ENCODE data around the gene DNAAF1. TPM values are rescaled to one million over a fixed set of nuclear protein-coding genes. Genes with fewer than 3 reads are reported as not detected.

Gene DNAAF1
- total RNA-seq, 6 experiments from 2014 or later = not detected

DNA sequence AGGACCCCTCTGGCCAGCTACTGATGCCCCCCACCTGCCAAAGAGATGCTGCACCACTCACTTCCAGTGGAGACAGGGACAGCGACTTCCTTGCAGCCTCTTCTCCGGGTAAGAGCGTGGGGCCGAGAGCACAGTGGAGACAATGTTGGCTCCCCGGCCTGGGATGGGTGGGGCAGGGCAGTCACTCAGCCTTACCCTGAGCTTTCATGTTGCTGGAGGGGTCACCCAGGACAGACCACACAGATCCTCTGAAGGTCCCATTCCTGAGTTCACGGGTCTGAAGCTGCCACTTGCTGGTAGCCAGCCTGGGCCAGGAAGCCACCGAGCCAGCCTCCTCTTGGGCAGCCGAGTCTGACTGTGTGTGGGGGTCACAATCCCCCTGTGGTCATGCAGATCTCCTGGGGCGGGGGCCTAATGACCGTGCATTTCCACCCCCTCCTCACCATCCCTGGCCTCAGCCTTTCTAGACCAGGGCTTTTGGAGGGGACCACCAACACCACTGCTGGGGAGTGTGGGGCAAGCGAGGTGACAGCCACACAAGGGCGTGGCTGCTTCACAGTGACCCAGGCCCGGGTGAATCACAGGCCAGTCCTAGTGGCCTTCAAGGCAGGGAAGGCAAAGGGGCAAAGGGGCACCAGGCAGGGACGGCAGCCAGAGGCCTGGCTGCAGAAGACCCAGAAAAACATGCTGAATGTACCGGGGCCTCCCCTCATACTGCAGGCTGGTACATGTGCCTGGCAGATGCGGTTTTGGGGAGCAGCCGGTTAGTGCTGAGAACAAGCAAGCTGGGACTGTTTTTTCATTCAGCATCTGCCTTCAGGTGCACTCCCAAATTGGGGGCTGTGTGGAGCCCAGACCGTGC lies 31.3 kb downstream of the DNAAF1 start:
- H3K9me3 Mint-ChIP-seq = no peaks in the 10 kb centered on the region
- no peaks in the 10 kb centered on the region for H3K36me3 Mint-ChIP-seq (ENCODE audit: low read depth)
- H3K4me3 Mint-ChIP-seq = peak overlapping the region; percentile 9

DNA sequence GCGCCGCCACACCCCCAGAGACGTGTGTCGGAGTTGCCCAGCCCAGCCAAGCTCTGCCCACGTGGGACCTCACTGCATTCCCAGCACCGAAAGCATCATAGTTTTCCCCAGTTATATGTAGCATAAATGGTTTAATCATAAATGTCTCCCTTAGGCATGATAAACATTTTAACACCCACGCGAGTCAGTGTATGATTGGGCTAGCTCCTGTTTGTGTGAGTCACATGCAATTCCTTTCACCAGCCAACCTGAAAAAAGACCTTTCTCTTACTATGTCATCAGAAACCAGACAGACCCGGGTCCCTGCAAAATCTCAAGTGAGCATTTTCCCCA lies 32.6 kb downstream of the DNAAF1 start:
- Mint-ChIP-seq H3K27me3 (ENCODE audit: insufficient read depth) (peaks cover 2% of the 10 kb centered on the region), H3K27ac (peak overlapping the region; percentile 53), H3K9me3 (no peaks in the 10 kb centered on the region), H3K4me1 (ENCODE audit: low read depth) (peaks cover 38% of the 10 kb centered on the region), H3K36me3 (ENCODE audit: low read depth) (no peaks in the 10 kb centered on the region), H3K4me3 (peak overlapping the region; percentile 9; the same call in 1 of the 2 replicates)
- no peak for TF ChIP-seq CTCF (IDR thresholded peaks at IDR 0.05)
- DNase-seq = peak; percentile 36

More for the DNA sequence above, 31.3 kb downstream of the DNAAF1 start:
- no peak for TF ChIP-seq CTCF (IDR thresholded peaks at IDR 0.05)
- Mint-ChIP-seq H3K27me3 (ENCODE audit: insufficient read depth) (peaks cover 2% of the 10 kb centered on the region), H3K4me1 (ENCODE audit: low read depth) (peaks cover 38% of the 10 kb centered on the region), H3K27ac (peak overlapping the region; percentile 53)
- DNase-seq = no peak

GRCh38 chr16:84178146-84178765 lies 33.1 kb downstream of the DNAAF1 start:
- no peaks in the 10 kb centered on the region; the same call in 1 of the 2 replicates for H3K27me3 Mint-ChIP-seq (ENCODE audit: insufficient read depth)
- no peak for DNase-seq
- H3K36me3 Mint-ChIP-seq (ENCODE audit: low read depth) = peaks cover 5% of the 10 kb centered on the region; the same call in 1 of the 2 replicates
- H3K27ac Mint-ChIP-seq = peak overlapping the region; percentile 53
- no peaks in the 10 kb centered on the region for H3K9me3 Mint-ChIP-seq
- 0 out of 2 replicates have a peak overlapping the region, but pooled peaks have one; percentile 9 for H3K4me3 Mint-ChIP-seq
- TF ChIP-seq CTCF (IDR thresholded peaks at IDR 0.05) = no peak
- H3K4me1 Mint-ChIP-seq (ENCODE audit: low read depth) = peaks cover 38% of the 10 kb centered on the region

DNA sequence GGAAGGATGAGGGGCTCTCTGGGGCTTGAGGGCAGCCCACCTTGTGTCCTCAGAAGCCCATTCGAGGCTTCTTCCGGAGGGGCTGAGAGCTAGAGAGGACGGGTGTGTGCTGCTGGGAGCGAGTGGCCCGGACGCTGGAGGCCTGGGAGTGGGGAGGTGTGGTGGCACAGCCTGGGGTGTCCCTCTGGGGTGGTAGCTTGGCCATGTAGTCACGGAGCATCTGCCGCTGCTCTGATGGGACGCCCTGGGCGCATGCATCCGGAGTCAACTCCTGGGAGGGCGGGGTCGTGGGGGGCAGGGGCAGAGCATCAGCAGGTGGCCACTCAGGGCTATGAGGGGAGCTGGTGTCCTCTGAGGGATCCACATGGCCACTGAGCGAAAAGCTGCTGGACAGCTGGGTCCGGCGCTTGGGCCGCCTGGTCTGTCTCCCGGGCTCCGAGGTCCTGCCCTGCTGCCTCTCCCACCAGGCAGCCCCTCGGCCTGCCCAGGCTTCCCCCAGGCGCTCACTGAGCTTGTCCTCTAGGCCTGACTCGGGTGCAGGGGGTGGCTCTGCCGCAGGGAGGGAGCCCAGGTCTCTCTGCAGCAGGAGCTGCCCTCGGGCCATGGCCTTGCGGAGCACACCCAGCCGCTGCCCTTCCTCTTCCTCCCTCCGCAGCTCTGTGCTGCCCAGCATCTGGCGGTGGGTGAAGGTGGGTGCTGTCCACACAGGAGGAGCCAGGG lies 33.9 kb downstream of the DNAAF1 start:
- Mint-ChIP-seq H3K36me3 (ENCODE audit: low read depth) (peaks cover 7% of the 10 kb centered on the region; the same call in 1 of the 2 replicates), H3K4me3 (no peak overlapping the region), H3K9me3 (no peaks in the 10 kb centered on the region), H3K27ac (no peak overlapping the region), H3K4me1 (ENCODE audit: low read depth) (peaks cover 38% of the 10 kb centered on the region), H3K27me3 (ENCODE audit: insufficient read depth) (no peaks in the 10 kb centered on the region; the same call in 1 of the 2 replicates)
- TF ChIP-seq CTCF (IDR thresholded peaks at IDR 0.05) = no peak
- DNase-seq = no peak

- H3K4me3 Mint-ChIP-seq = no peak overlapping the region
- no peak for DNase-seq
- peaks cover 8% of the 10 kb centered on the region; the same call in 1 of the 2 replicates for H3K36me3 Mint-ChIP-seq (ENCODE audit: low read depth)
- H3K9me3 Mint-ChIP-seq = no peaks in the 10 kb centered on the region
- TF ChIP-seq CTCF (IDR thresholded peaks at IDR 0.05) = no peak
- peaks cover 42% of the 10 kb centered on the region for H3K4me1 Mint-ChIP-seq (ENCODE audit: low read depth)
- no peak overlapping the region for H3K27ac Mint-ChIP-seq
- H3K27me3 Mint-ChIP-seq (ENCODE audit: insufficient read depth) = no peaks in the 10 kb centered on the region; the same call in 1 of the 2 replicates
Measured at GRCh38 chr16:84179612-84180320, 34.7 kb downstream of the DNAAF1 start.
